Breast epithelium (tissue), 3 donors: ENCODE measurements around the gene STT3B.

Experiments used
- CTCF ChIP-seq, 3 donors: fragments of 450-650 bp; IDR thresholded peaks; one replicate each; pipeline ENCODE4 v1.5.1; 2016 to 2017; ENCODE audit warnings: antibody characterized with exemption in 3 of 3, mild to moderate bottlenecking in 3 of 3, moderate library complexity in 3 of 3
- POLR2A ChIP-seq: fragments of 450-650 bp; IDR thresholded peaks from one replicate; pipeline ENCODE4 v1.6.1; 2016; ENCODE audit warnings: antibody characterized with exemption, mild to moderate bottlenecking, moderate library complexity
- POLR2AphosphoS5 ChIP-seq, 3 donors: sonication (generic); formaldehyde crosslinking; IDR thresholded peaks; one replicate each; pipeline ENCODE4 v1.6.1; 2017; ENCODE audit warnings: antibody characterized with exemption in 3 of 3

DNA sequence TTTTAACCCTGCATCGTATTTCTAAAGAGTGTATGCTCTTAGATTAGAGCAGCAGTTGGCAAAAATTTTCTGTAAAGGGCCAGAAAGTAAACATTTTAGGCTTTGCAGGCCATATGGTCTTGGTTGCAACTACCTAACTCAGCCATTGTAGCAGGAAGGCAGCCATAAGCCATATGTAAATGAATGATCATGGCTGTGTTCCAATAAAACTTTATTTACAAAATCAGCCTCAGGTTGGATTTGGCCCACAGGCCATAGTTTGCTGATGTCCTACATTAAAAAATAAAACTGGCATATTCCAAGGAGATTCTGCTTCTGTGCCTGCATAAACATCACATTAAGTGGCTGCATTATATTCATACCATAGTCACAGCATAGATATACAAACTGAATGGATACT is 134.9 kb downstream of the STT3B start:
- TF ChIP-seq CTCF (IDR thresholded peaks at IDR 0.05) (no peak), POLR2AphosphoS5 (IDR thresholded peaks at IDR 0.05) (no peak), POLR2A (no peak)
